Measurements from ENCODE around the gene TCF4.

DNA sequence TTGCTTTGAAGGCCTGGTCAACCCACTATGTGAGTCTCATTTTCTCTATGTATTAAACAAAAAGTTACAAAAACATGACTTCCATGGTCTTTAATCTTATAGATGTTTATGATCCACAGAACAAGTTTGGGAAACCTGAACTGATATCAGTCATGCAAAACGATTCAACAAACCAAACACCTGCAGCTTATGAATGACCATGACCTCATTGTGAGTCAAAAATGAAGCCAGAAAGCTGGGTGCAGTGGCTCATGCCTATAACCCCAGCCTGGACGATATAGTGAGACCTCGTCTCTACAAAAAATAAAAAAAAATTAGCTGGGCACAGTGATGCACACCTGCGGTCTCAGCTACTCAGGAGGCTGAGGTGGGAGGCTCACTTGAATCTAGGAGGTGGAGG is 358.3 kb downstream of the TCF4 start:
- TF ChIP-seq, protein P1, sequence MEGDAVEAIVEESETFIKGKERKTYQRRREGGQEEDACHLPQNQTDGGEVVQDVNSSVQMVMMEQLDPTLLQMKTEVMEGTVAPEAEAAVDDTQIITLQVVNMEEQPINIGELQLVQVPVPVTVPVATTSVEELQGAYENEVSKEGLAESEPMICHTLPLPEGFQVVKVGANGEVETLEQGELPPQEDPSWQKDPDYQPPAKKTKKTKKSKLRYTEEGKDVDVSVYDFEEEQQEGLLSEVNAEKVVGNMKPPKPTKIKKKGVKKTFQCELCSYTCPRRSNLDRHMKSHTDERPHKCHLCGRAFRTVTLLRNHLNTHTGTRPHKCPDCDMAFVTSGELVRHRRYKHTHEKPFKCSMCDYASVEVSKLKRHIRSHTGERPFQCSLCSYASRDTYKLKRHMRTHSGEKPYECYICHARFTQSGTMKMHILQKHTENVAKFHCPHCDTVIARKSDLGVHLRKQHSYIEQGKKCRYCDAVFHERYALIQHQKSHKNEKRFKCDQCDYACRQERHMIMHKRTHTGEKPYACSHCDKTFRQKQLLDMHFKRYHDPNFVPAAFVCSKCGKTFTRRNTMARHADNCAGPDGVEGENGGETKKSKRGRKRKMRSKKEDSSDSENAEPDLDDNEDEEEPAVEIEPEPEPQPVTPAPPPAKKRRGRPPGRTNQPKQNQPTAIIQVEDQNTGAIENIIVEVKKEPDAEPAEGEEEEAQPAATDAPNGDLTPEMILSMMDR (conservative IDR thresholded peaks at IDR 0.05; ENCODE audit: low read length): no peak
- TF ChIP-seq EZH2phosphoT487 (IDR thresholded peaks at IDR 0.05; ENCODE audit: borderline replicate concordance): no peak

All from Loucy (cell line).